ENCODE results near the gene CREB5. TPM values are rescaled to one million over a fixed set of nuclear protein-coding genes. Genes with fewer than 3 reads are reported as not detected.

Gene CREB5
- total RNA-seq, 1 experiment from 2014 or later: 1.3 TPM

GRCh38 chr7:28853834-28854749, 441.8 kb downstream of the CREB5 start (continued):
- TF ChIP-seq KAT7 (CRISPR knock-in tag; IDR thresholded peaks at IDR 0.05; ENCODE audit: borderline replicate concordance): 0 out of 2 replicates have a peak, but pooled peaks have one; percentile 88
- no peak for TF ChIP-seq ZNF138 (CRISPR knock-in tag; conservative IDR thresholded peaks at IDR 0.05)
- TF ChIP-seq PREB (CRISPR knock-in tag; IDR thresholded peaks at IDR 0.05; ENCODE audit: borderline replicate concordance): no peak

GRCh38 chr7:28854750-28855074, 442.4 kb downstream of the CREB5 start:
- Mint-ChIP-seq H3K27me3 (ENCODE audit: low read depth) (peaks cover 18% of the 10 kb centered on the region), H3K9me3 (no peaks in the 10 kb centered on the region), H3K4me1 (peaks cover 11% of the 10 kb centered on the region), H3K27ac (no peak overlapping the region), H3K36me3 (no peaks in the 10 kb centered on the region), H3K4me3 (peak overlapping the region; percentile 78)
- TF ChIP-seq NFE2L1 (CRISPR knock-in tag; IDR thresholded peaks at IDR 0.05) (no peak), ZNF121 (CRISPR knock-in tag; IDR thresholded peaks at IDR 0.05) (no peak), STAT6 (CRISPR knock-in tag; conservative IDR thresholded peaks at IDR 0.05; ENCODE audit: low read depth) (no peak), ARID4B (CRISPR knock-in tag; IDR thresholded peaks at IDR 0.05; ENCODE audit: borderline replicate concordance) (no peak), RELA (CRISPR knock-in tag; IDR thresholded peaks at IDR 0.05; ENCODE audit: borderline replicate concordance) (no peak), OVOL2 (CRISPR knock-in tag; IDR thresholded peaks at IDR 0.05; ENCODE audit: borderline replicate concordance) (no peak), ATF3 (CRISPR knock-in tag; conservative IDR thresholded peaks at IDR 0.05) (no peak), ERG (CRISPR knock-in tag; IDR thresholded peaks at IDR 0.05) (no peak), SOX15 (CRISPR knock-in tag; IDR thresholded peaks at IDR 0.05) (no peak), NR1H2 (CRISPR knock-in tag; IDR thresholded peaks at IDR 0.05) (no peak), JUN (CRISPR knock-in tag; IDR thresholded peaks at IDR 0.05) (no peak), SMAD3 (CRISPR knock-in tag; IDR thresholded peaks at IDR 0.05; ENCODE audit: borderline replicate concordance) (no peak), ZNF396 (CRISPR knock-in tag; IDR thresholded peaks at IDR 0.05; ENCODE audit: borderline replicate concordance) (no peak), KAT7 (CRISPR knock-in tag; IDR thresholded peaks at IDR 0.05; ENCODE audit: borderline replicate concordance) (no peak), GABPB1 (CRISPR knock-in tag; IDR thresholded peaks at IDR 0.05) (no peak), ZNF671 (CRISPR knock-in tag; IDR thresholded peaks at IDR 0.05) (no peak), ATF2 (CRISPR knock-in tag; IDR thresholded peaks at IDR 0.05; ENCODE audit: borderline replicate concordance, low read depth) (no peak), ETV6 (CRISPR knock-in tag; IDR thresholded peaks at IDR 0.05) (no peak), ZNF317 (CRISPR knock-in tag; IDR thresholded peaks at IDR 0.05; ENCODE audit: borderline replicate concordance, low read depth) (no peak)
- no peak for ATAC-seq
- POLR2A ChIA-PET: no interaction called here
- CTCF ChIA-PET: interaction anchor here (0.6 to 0.7 kb wide), 4 partner anchors 15 to 373 kb away, joined by 3 to 5 read pairs (median 4); no protein-coding TSS in a partner anchor
- no peak for DNase-seq (ENCODE audit: low spot score)
